Panc1 (cell line): ENCODE measurements around the gene SORL1.

Source experiments
- CTCF ChIP-seq: fragments of 450-650 bp; IDR thresholded peaks from 2 replicates; pipeline ENCODE4 v1.5.1; 2017; ENCODE audit warnings: mild to moderate bottlenecking
- POLR2AphosphoS5 ChIP-seq: IDR thresholded peaks from 2 replicates; pipeline ENCODE4 v1.6.1; 2012; ENCODE audit warnings: mild to moderate bottlenecking, low read depth, low read length, moderate library complexity

GRCh38 chr11:121659811-121660210, 207.7 kb downstream of the SORL1 start:
- TF ChIP-seq CTCF (no peak), POLR2AphosphoS5 (no peak)
